Measurements from ENCODE around the gene SAPCD1. TPM values are rescaled to one million over a fixed set of nuclear protein-coding genes. Genes with fewer than 3 reads are reported as not detected.

Gene SAPCD1
- total and polyA plus RNA-seq, 10 of the 15 experiments (the other 5 are each of a cell fraction or from before 2014, with no cell fraction given): 1.6 to 13.0 (median 5.4) TPM

DNA sequence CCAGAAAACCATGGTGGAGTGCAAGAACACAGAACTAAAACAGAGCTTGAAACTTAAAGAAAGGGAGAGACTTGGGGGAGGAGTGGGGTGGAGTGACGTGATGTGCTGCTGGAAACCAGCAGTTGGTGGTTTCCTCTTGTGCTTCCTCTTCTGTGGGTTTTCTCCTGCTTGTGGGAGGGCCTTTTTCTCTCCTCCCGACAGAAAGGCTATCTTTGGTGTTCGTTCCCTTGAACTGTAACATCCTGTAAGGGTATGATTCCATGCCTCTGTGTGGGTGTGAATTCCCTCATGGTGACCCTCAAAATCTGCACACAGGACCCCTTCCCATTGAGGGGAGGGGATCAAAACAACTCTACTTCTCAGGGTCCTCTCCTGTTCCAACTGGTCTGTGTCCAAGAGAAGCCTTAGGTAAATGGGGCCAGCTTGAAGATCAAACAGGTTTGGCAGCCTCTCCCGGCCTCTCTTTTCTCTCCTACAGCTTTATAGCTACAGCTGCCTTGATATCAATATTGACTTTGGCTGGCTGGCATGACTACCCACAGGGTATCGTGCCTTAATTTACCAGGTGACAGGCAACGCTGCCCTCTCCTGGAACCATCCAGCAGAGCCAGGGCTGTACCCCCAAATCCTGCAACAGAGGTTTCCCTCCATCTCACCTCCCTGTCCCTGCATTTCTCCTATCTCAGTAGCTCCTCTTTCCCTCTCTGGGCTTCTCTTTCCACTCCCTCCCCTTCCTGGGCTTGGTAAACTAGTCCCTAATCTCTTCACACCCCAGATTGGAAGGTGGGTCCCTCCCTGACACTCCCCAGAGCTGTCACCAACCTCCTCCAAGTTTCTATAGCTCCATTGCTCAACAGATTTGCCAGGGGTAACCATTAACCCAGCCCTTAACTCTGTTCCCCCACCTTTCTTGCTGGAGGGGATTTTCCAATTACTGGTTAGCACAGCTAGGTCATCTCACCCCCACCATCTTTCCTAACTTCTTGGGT lies 24.2 kb upstream of the SAPCD1 start (continued):
- TF ChIP-seq, protein P1, sequence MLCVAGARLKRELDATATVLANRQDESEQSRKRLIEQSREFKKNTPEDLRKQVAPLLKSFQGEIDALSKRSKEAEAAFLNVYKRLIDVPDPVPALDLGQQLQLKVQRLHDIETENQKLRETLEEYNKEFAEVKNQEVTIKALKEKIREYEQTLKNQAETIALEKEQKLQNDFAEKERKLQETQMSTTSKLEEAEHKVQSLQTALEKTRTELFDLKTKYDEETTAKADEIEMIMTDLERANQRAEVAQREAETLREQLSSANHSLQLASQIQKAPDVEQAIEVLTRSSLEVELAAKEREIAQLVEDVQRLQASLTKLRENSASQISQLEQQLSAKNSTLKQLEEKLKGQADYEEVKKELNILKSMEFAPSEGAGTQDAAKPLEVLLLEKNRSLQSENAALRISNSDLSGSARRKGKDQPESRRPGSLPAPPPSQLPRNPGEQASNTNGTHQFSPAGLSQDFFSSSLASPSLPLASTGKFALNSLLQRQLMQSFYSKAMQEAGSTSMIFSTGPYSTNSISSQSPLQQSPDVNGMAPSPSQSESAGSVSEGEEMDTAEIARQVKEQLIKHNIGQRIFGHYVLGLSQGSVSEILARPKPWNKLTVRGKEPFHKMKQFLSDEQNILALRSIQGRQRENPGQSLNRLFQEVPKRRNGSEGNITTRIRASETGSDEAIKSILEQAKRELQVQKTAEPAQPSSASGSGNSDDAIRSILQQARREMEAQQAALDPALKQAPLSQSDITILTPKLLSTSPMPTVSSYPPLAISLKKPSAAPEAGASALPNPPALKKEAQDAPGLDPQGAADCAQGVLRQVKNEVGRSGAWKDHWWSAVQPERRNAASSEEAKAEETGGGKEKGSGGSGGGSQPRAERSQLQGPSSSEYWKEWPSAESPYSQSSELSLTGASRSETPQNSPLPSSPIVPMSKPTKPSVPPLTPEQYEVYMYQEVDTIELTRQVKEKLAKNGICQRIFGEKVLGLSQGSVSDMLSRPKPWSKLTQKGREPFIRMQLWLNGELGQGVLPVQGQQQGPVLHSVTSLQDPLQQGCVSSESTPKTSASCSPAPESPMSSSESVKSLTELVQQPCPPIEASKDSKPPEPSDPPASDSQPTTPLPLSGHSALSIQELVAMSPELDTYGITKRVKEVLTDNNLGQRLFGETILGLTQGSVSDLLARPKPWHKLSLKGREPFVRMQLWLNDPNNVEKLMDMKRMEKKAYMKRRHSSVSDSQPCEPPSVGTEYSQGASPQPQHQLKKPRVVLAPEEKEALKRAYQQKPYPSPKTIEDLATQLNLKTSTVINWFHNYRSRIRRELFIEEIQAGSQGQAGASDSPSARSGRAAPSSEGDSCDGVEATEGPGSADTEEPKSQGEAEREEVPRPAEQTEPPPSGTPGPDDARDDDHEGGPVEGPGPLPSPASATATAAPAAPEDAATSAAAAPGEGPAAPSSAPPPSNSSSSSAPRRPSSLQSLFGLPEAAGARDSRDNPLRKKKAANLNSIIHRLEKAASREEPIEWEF (IDR thresholded peaks at IDR 0.05; ENCODE audit: insufficient replicate concordance, low read depth, low read length): no peak
- TF ChIP-seq, protein P2, sequence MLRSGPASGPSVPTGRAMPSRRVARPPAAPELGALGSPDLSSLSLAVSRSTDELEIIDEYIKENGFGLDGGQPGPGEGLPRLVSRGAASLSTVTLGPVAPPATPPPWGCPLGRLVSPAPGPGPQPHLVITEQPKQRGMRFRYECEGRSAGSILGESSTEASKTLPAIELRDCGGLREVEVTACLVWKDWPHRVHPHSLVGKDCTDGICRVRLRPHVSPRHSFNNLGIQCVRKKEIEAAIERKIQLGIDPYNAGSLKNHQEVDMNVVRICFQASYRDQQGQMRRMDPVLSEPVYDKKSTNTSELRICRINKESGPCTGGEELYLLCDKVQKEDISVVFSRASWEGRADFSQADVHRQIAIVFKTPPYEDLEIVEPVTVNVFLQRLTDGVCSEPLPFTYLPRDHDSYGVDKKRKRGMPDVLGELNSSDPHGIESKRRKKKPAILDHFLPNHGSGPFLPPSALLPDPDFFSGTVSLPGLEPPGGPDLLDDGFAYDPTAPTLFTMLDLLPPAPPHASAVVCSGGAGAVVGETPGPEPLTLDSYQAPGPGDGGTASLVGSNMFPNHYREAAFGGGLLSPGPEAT (IDR thresholded peaks at IDR 0.05; ENCODE audit: low read depth): peak; percentile 82
- no peak for TF ChIP-seq NFYA (IDR thresholded peaks at IDR 0.05; ENCODE audit: borderline replicate concordance, low read depth, low read length)
- TF ChIP-seq, protein P3, sequence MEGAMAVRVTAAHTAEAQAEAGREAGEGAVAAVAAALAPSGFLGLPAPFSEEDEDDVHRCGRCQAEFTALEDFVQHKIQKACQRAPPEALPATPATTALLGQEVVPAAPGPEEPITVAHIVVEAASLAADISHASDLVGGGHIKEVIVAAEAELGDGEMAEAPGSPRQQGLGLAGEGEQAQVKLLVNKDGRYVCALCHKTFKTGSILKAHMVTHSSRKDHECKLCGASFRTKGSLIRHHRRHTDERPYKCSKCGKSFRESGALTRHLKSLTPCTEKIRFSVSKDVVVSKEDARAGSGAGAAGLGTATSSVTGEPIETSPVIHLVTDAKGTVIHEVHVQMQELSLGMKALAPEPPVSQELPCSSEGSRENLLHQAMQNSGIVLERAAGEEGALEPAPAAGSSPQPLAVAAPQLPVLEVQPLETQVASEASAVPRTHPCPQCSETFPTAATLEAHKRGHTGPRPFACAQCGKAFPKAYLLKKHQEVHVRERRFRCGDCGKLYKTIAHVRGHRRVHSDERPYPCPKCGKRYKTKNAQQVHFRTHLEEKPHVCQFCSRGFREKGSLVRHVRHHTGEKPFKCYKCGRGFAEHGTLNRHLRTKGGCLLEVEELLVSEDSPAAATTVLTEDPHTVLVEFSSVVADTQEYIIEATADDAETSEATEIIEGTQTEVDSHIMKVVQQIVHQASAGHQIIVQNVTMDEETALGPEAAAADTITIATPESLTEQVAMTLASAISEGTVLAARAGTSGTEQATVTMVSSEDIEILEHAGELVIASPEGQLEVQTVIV (IDR thresholded peaks at IDR 0.05; ENCODE audit: borderline replicate concordance, partially characterized antibody): no peak
- TF ChIP-seq LARP7 (IDR thresholded peaks at IDR 0.05): peak; percentile 35; the same call in 1 of the 2 replicates
- no peak for TF ChIP-seq SREBF1 (IDR thresholded peaks at IDR 0.05; ENCODE audit: low read length)
- no peak for TF ChIP-seq HCFC1 (IDR thresholded peaks at IDR 0.05; ENCODE audit: low read length)
- TF ChIP-seq CBX5 (IDR thresholded peaks at IDR 0.05; ENCODE audit: low read depth): no peak
- no peak for TF ChIP-seq CEBPB (IDR thresholded peaks at IDR 0.05; ENCODE audit: borderline replicate concordance in 1 of 2, low read depth in 2 of 2, low read length in 2 of 2)
- no peak for TF ChIP-seq POU2F2 (IDR thresholded peaks at IDR 0.05; ENCODE audit: borderline replicate concordance, low read depth, low read length)
- TF ChIP-seq KAT2A (conservative IDR thresholded peaks at IDR 0.05; ENCODE audit: control insufficient read depth, low read depth, low read length): no peak
- TF ChIP-seq PAX8 (IDR thresholded peaks at IDR 0.05): no peak
- TF ChIP-seq FOXM1 (IDR thresholded peaks at IDR 0.05; ENCODE audit: low read depth, low read length): no peak
- no peak for TF ChIP-seq NFIC (IDR thresholded peaks at IDR 0.05; ENCODE audit: low read depth, low read length)
- TF ChIP-seq BACH1 (IDR thresholded peaks at IDR 0.05; ENCODE audit: borderline replicate concordance): no peak; the same call in 1 of the 2 replicates
- TF ChIP-seq, protein P4, sequence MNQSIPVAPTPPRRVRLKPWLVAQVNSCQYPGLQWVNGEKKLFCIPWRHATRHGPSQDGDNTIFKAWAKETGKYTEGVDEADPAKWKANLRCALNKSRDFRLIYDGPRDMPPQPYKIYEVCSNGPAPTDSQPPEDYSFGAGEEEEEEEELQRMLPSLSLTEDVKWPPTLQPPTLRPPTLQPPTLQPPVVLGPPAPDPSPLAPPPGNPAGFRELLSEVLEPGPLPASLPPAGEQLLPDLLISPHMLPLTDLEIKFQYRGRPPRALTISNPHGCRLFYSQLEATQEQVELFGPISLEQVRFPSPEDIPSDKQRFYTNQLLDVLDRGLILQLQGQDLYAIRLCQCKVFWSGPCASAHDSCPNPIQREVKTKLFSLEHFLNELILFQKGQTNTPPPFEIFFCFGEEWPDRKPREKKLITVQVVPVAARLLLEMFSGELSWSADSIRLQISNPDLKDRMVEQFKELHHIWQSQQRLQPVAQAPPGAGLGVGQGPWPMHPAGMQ (IDR thresholded peaks at IDR 0.05; ENCODE audit: borderline replicate concordance): no peak; the same call in 1 of the 2 replicates
- peak; percentile 16; the same call in 1 of the 2 replicates for TF ChIP-seq HDGF (IDR thresholded peaks at IDR 0.05)

All from GM12878 (cell line).